ENCODE data around the gene FNDC3A.
"Not testable (repeated sequence)": the region's sequence is repeated elsewhere in the genome, so short reads cannot be mapped to it uniquely, and the experiment has no call there.

Gene FNDC3A

GRCh38 chr13:48977973-48978372 is 2.3 kb downstream of the FNDC3A start:
- DNase-seq: no peak

- DNase-seq: no peak
These were observed 3.4 kb downstream of the FNDC3A start for GRCh38 chr13:48978942-48979601.

- DNase-seq: no peak
These were observed 4.2 kb downstream of the FNDC3A start for GRCh38 chr13:48979892-48980291.

GRCh38 chr13:48983331-48983730 is 7.6 kb downstream of the FNDC3A start:
- no peak for DNase-seq

- no peak for DNase-seq
These were observed 10.0 kb downstream of the FNDC3A start for GRCh38 chr13:48985756-48986155.

GRCh38 chr13:48990900-48991299 is 15.2 kb downstream of the FNDC3A start:
- no peak for DNase-seq

- DNase-seq: no peak
These were observed 17.4 kb downstream of the FNDC3A start for GRCh38 chr13:48993150-48993549.

- no peak for DNase-seq
These were observed 19.0 kb downstream of the FNDC3A start for GRCh38 chr13:48994706-48995105.

- DNase-seq: no peak
These were observed 23.1 kb downstream of the FNDC3A start for GRCh38 chr13:48998641-48999292.

GRCh38 chr13:49000247-49000646 is 24.5 kb downstream of the FNDC3A start:
- DNase-seq: no peak

- DNase-seq: not testable (repeated sequence)
These were observed 43.4 kb downstream of the FNDC3A start for GRCh38 chr13:49018986-49019635.

- DNase-seq: no peak
These were observed 44.6 kb downstream of the FNDC3A start for GRCh38 chr13:49020328-49020727.

- no peak for DNase-seq
These were observed 45.3 kb downstream of the FNDC3A start for GRCh38 chr13:49020940-49021553.

GRCh38 chr13:49021953-49022352 is 46.2 kb downstream of the FNDC3A start:
- no peak for DNase-seq

GRCh38 chr13:49022472-49023144 is 46.9 kb downstream of the FNDC3A start:
- no peak for DNase-seq

- no peak for DNase-seq
These were observed 47.7 kb downstream of the FNDC3A start for GRCh38 chr13:49023431-49023830.

GRCh38 chr13:49026851-49027250 is 51.1 kb downstream of the FNDC3A start:
- no peak for DNase-seq

- no peak for DNase-seq
These were observed 53.9 kb downstream of the FNDC3A start for GRCh38 chr13:49029570-49029969.

- DNase-seq: no peak
These were observed 54.5 kb downstream of the FNDC3A start for GRCh38 chr13:49030213-49030612.

- DNase-seq: no peak
These were observed 65.2 kb downstream of the FNDC3A start for GRCh38 chr13:49040872-49041271.

- DNase-seq: no peak
These were observed 66.8 kb downstream of the FNDC3A start for GRCh38 chr13:49042476-49042875.

- DNase-seq: no peak
These were observed 68.3 kb downstream of the FNDC3A start for GRCh38 chr13:49044008-49044407.

GRCh38 chr13:49044836-49045235 is 69.1 kb downstream of the FNDC3A start:
- DNase-seq: no peak
